Left lung (tissue), 10 donors: Measurements from ENCODE around the gene CPA2. TPM values are rescaled to one million over a fixed set of nuclear protein-coding genes. Genes with fewer than 3 reads are reported as not detected.

Experiments
- ATAC-seq: fragments of 200-7000 bp; cut with Tn5 transposase; one replicate; pipeline ENCODE4 v1.9.1; 2020; ENCODE audit warnings: moderate library complexity
- DNase-seq, 4 donors: peaks; one replicate each; pipeline ENCODE4 v3.0.0-alpha.2; 2013 to 2020
- H3K27ac ChIP-seq, 2 donors: fragments of 200-600 bp; sonication (generic) in 1 of 2; one replicate each; pipeline versions ENCODE4 v1.5.0 to v1.8.0; 2020 to 2021
- H3K27me3 ChIP-seq, 2 donors: fragments of 200-600 bp; sonication (generic) in 1 of 2; one replicate each; pipeline versions ENCODE4 v1.5.0 to v1.8.0; 2020 to 2021
- H3K36me3 ChIP-seq, 2 donors: fragments of 200-600 bp; sonication (generic) in 1 of 2; one replicate each; pipeline versions ENCODE4 v1.5.0 to v1.8.0; 2020 to 2021
- H3K4me1 ChIP-seq, 2 donors: fragments of 200-600 bp; one replicate each; pipeline ENCODE4 v1.8.0; 2021
- H3K4me3 ChIP-seq, 2 donors: fragments of 200-600 bp; sonication (generic) in 1 of 2; one replicate each; pipeline versions ENCODE4 v1.5.0 to v1.8.0; 2020 to 2021; ENCODE audit warnings: mild to moderate bottlenecking in 1 of 2
- H3K9me3 ChIP-seq, 2 donors: fragments of 200-600 bp; sonication (generic) in 1 of 2; one replicate each; pipeline versions ENCODE4 v1.5.0 to v1.8.0; 2020 to 2021
- CTCF ChIP-seq, 2 donors: fragments of 200-600 bp; sonication (generic) in 1 of 2; IDR thresholded peaks; one replicate each; pipeline versions ENCODE4 v1.5.0 to v1.8.0; 2021; ENCODE audit warnings: antibody characterized with exemption in 2 of 2
- intact Hi-C, 2 donors: fragments of 100-400 bp; cut with DNase I; formaldehyde crosslinking; loops; one replicate each; pipeline versions ENCODE4 v1.11.2 to v1.14.2; 2022
- polyA plus RNA-seq, 6 donors: library from polyadenylated mRNA; unstranded; fragments of 120-200 nt; gene quantifications; one replicate each; pipeline ENCODE4 v1.2.1, GENCODE V29; 2013; ENCODE audit not compliant: insufficient read length in 6 of 6
- total RNA-seq, 2 donors: library from RNA; stranded (reverse); fragmentation: NEBNext Ultra II Directional; extraction: Animal tissue kit (Norgen Biotek cat#: 25700); gene quantifications; one replicate each; pipeline ENCODE4 v1.2.1, GENCODE V29; 2021
- donor health status: DM: no; HTN: yes; CAD: no.
- donor health status: DM: no; HTN: no; CAD: no.

Gene CPA2
- total and polyA plus RNA-seq, 8 donors, result 0.20 to 0.57 (median 0.33) TPM; not detected in 2

- no peaks in the 10 kb centered on the region for H3K27me3 ChIP-seq
- no peak overlapping the region for H3K4me3 ChIP-seq
- H3K9me3 ChIP-seq, result peaks cover 4 to 31% of the 10 kb centered on the region in 2 donors
- ATAC-seq, result no peak
- no peak overlapping the region for H3K27ac ChIP-seq
- H3K36me3 ChIP-seq, result no peaks in the 10 kb centered on the region
- TF ChIP-seq CTCF (IDR thresholded peaks at IDR 0.05), result no peak
- H3K4me1 ChIP-seq, result no peaks in the 10 kb centered on the region
- intact Hi-C loops, result no loop called here
- DNase-seq, result no peak
Observed at GRCh38 chr7:130263130-130263529, 3.5 kb upstream of the CPA2 start.

DNA sequence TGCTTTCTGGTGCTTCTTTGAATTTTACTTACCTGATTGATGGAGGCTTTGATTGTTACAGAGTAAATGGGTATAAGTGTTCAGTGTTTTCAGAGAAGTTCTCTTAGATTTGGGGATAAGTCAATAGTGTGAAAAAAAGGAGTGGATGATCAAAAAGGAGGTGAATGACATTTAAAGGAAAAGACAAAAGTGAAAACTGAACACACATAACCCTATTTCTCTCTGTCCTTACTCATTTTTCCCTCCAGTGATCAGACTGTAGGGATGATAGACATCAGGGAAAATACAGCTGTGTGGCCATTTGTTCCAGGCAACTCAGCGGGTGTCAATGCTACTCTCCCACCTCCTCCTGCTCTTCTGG is 278 bp downstream of the CPA2 start:
- Histone ChIP-seq H3K4me3 (no peak overlapping the region), H3K27me3 (peaks cover 0 to 5% of the 10 kb centered on the region in 2 donors), H3K4me1 (no peaks in the 10 kb centered on the region), H3K9me3 (no peaks in the 10 kb centered on the region), H3K27ac (no peak overlapping the region), H3K36me3 (no peaks in the 10 kb centered on the region)
- no peak for TF ChIP-seq CTCF (IDR thresholded peaks at IDR 0.05)
- intact Hi-C loops, result no loop called here
- DNase-seq (no peak), ATAC-seq (no peak)

- ATAC-seq (no peak), DNase-seq (no peak)
- H3K36me3 ChIP-seq, result no peaks in the 10 kb centered on the region
- H3K27ac ChIP-seq, result no peak overlapping the region
- H3K4me3 ChIP-seq, result no peak overlapping the region
- no peaks in the 10 kb centered on the region for H3K9me3 ChIP-seq
- TF ChIP-seq CTCF (IDR thresholded peaks at IDR 0.05), result no peak
- peaks cover 0 to 20% of the 10 kb centered on the region in 2 donors for H3K27me3 ChIP-seq
- intact Hi-C loops, result no loop called here
- peaks cover 0 to 5% of the 10 kb centered on the region in 2 donors for H3K4me1 ChIP-seq
Observed at GRCh38 chr7:130268463-130269317, 2.0 kb downstream of the CPA2 start.

DNA sequence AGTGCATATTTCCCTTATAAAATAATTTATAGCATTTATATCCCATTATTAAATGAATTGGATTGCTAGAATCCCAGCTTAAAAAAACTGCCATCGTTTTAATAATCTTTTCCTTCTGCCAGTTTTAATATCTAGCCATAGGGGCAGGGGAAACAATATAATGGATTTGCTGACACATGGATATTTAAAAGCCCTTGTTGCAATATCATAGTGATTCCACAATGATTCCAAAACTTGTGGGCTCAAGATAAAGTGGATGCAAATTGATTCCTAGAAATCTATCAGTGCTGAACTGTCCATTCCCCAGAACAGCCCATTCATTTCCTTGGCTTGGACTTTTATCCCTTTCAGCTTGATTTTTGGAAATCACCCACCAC is 2.6 kb downstream of the CPA2 start:
- Histone ChIP-seq H3K9me3 (no peaks in the 10 kb centered on the region), H3K27me3 (peaks cover 0 to 27% of the 10 kb centered on the region in 2 donors), H3K36me3 (no peaks in the 10 kb centered on the region), H3K27ac (no peak overlapping the region), H3K4me1 (peaks cover 0 to 11% of the 10 kb centered on the region in 2 donors), H3K4me3 (no peak overlapping the region)
- intact Hi-C loops, result no loop called here
- no peak for TF ChIP-seq CTCF (IDR thresholded peaks at IDR 0.05)
- no peak for DNase-seq
- ATAC-seq, result no peak

GRCh38 chr7:130270947-130271800 is 4.5 kb downstream of the CPA2 start:
- no peak overlapping the region for H3K4me3 ChIP-seq
- no peak for ATAC-seq
- H3K27me3 ChIP-seq, result peaks cover 0 to 32% of the 10 kb centered on the region in 2 donors
- H3K27ac ChIP-seq, result no peak overlapping the region
- TF ChIP-seq CTCF (IDR thresholded peaks at IDR 0.05), result no peak
- intact Hi-C loops, result no loop called here
- H3K4me1 ChIP-seq, result peaks cover 0 to 11% of the 10 kb centered on the region in 2 donors
- H3K36me3 ChIP-seq, result no peaks in the 10 kb centered on the region
- DNase-seq, result no peak
- H3K9me3 ChIP-seq, result no peaks in the 10 kb centered on the region
